SKM-1 (cell line): ENCODE results near the gene CPXM2.

Source experiments
- DNase-seq: peaks from one replicate; lab custom pipeline; 2025; ENCODE audit not compliant: unreplicated experiment; lab: John Stamatoyannopoulos, UW

Gene CPXM2

GRCh38 chr10:123878666-123879303, 12.8 kb downstream of the CPXM2 start:
- DNase-seq, result no peak

- DNase-seq, result no peak
Measured at GRCh38 chr10:123870260-123870659, 21.3 kb downstream of the CPXM2 start.

GRCh38 chr10:123869020-123869414, 22.6 kb downstream of the CPXM2 start:
- no peak for DNase-seq

GRCh38 chr10:123868038-123869019, 23.3 kb downstream of the CPXM2 start:
- no peak for DNase-seq

- DNase-seq, result no peak
Measured at GRCh38 chr10:123865880-123866279, 25.7 kb downstream of the CPXM2 start.

- no peak for DNase-seq
Measured at GRCh38 chr10:123865350-123865749, 26.3 kb downstream of the CPXM2 start.

GRCh38 chr10:123864923-123865322, 26.7 kb downstream of the CPXM2 start:
- no peak for DNase-seq

- DNase-seq, result no peak
Measured at GRCh38 chr10:123863721-123864482, 27.7 kb downstream of the CPXM2 start.

GRCh38 chr10:123863183-123863575, 28.4 kb downstream of the CPXM2 start:
- no peak for DNase-seq

- DNase-seq, result no peak
Measured at GRCh38 chr10:123862421-123863182, 29.0 kb downstream of the CPXM2 start.

- no peak for DNase-seq
Measured at GRCh38 chr10:123860856-123861255, 30.8 kb downstream of the CPXM2 start.

- no peak for DNase-seq
Measured at GRCh38 chr10:123860209-123860608, 31.4 kb downstream of the CPXM2 start.

- DNase-seq, result no peak
Measured at GRCh38 chr10:123859653-123860050, 32.0 kb downstream of the CPXM2 start.

GRCh38 chr10:123858907-123859652, 32.5 kb downstream of the CPXM2 start:
- no peak for DNase-seq

GRCh38 chr10:123858077-123858681, 33.4 kb downstream of the CPXM2 start:
- DNase-seq, result no peak

- DNase-seq, result no peak
Measured at GRCh38 chr10:123857616-123858015, 34.0 kb downstream of the CPXM2 start.

GRCh38 chr10:123855008-123855684, 36.5 kb downstream of the CPXM2 start:
- no peak for DNase-seq

- DNase-seq, result no peak
Measured at GRCh38 chr10:123854498-123854897, 37.1 kb downstream of the CPXM2 start.

GRCh38 chr10:123854003-123854402, 37.6 kb downstream of the CPXM2 start:
- DNase-seq, result no peak
